ENCODE data around the gene PRKN.

DNA sequence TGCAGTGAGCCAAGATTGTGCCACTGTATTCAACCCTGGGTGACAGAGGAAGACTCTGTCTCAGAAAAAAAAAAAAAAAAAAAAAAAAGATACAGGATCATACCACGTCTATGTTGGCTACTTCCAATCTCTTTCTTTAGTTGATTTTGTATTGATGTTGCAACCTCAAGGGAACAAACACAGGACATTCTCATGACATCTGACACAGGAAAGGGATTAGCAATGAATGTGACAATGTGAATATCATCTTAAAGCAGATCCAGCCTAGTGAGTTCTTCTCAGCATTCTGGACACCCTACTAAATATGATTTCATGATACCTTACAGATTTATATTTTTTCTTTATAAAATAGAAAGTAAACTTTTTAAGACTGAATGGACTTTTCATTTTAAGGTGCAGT lies 580.3 kb downstream of the PRKN start:
- TF ChIP-seq, protein P1, sequence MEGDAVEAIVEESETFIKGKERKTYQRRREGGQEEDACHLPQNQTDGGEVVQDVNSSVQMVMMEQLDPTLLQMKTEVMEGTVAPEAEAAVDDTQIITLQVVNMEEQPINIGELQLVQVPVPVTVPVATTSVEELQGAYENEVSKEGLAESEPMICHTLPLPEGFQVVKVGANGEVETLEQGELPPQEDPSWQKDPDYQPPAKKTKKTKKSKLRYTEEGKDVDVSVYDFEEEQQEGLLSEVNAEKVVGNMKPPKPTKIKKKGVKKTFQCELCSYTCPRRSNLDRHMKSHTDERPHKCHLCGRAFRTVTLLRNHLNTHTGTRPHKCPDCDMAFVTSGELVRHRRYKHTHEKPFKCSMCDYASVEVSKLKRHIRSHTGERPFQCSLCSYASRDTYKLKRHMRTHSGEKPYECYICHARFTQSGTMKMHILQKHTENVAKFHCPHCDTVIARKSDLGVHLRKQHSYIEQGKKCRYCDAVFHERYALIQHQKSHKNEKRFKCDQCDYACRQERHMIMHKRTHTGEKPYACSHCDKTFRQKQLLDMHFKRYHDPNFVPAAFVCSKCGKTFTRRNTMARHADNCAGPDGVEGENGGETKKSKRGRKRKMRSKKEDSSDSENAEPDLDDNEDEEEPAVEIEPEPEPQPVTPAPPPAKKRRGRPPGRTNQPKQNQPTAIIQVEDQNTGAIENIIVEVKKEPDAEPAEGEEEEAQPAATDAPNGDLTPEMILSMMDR (IDR thresholded peaks at IDR 0.05): no peak
- TF ChIP-seq POLR2A (IDR thresholded peaks at IDR 0.05): no peak
